ENCODE data around the gene SLC26A4. TPM values are rescaled to one million over a fixed set of nuclear protein-coding genes. Genes with fewer than 3 reads are reported as not detected.

The SLC26A4 gene
- total RNA-seq (0.26 and 0.50 TPM in 2 replicates), polyA plus RNA-seq (0.33 and 0.51 TPM in 2 replicates), polyA minus RNA-seq (ENCODE audit: low replicate concordance) (not detected in 2 replicates)
- 0.52 and 0.77 TPM in 2 replicates for polyA plus RNA-seq (2012)

- H3K4me1 ChIP-seq (ENCODE audit: control insufficient read depth, extremely low read depth, insufficient read depth, low read length) = peaks cover 11% of the 10 kb centered on the region
- peak within 1 kb of the TSS; percentile 96 for H3K4me2 ChIP-seq (ENCODE audit: extremely low read depth, insufficient read depth, low read length)
- H2AFZ ChIP-seq (ENCODE audit: low read length) = peak within 1 kb of the TSS; percentile 77
- no peaks in the 10 kb centered on the region for H3K36me3 ChIP-seq (ENCODE audit: control insufficient read depth, insufficient read depth, low read length)
- no peak for DNase-seq (ENCODE audit: low read depth in 2 of 2)
- peak within 1 kb of the TSS; percentile 1 for H3K9ac ChIP-seq (ENCODE audit: insufficient read depth, low read length)
- H3K27me3 ChIP-seq (ENCODE audit: control insufficient read depth, insufficient read depth, low read length) = peaks cover 3% of the 10 kb centered on the region
- no peaks in the 10 kb centered on the region for H4K20me1 ChIP-seq (ENCODE audit: control insufficient read depth, extremely low read depth, insufficient read depth, low read length)
- no peaks in the 10 kb centered on the region for H3K9me3 ChIP-seq (ENCODE audit: control insufficient read depth, insufficient read depth, low read depth, low read length)
- no peaks in the 10 kb centered on the region for H3K79me2 ChIP-seq (ENCODE audit: control insufficient read depth, insufficient read depth, low read length)
- peak within 1 kb of the TSS; percentile 52 to 64 (median 60) for H3K4me3 ChIP-seq (replicated peaks in 1 of 4; ENCODE audit: control extremely low read depth in 1 of 4, insufficient read depth in 1 of 4, low read depth in 3 of 4, low read length in 4 of 4)
- TF ChIP-seq CTCF (conservative IDR thresholded peaks at IDR 0.05 in 1 of 2, IDR thresholded peaks at IDR 0.05 in 1 of 2; ENCODE audit: low read depth in 1 of 2, low read length in 2 of 2) (no peak), EZH2 (IDR thresholded peaks at IDR 0.05; ENCODE audit: low read length, missing control alignments) (no peak)
- H3K27ac ChIP-seq (ENCODE audit: insufficient read depth, low read length) = no peak within 1 kb of the TSS
These were observed at the start of gene SLC26A4 for GRCh38 chr7:107660381-107661080. SLC26A4 (plus strand) TSS chr7:107660828; CDS start chr7:107661642, 814 bp downstream.

- Histone ChIP-seq H3K4me1 (ENCODE audit: control insufficient read depth, extremely low read depth, insufficient read depth, low read length) (no peaks in the 10 kb centered on the region), H3K9me3 (ENCODE audit: control insufficient read depth, insufficient read depth, low read depth, low read length) (no peaks in the 10 kb centered on the region), H4K20me1 (ENCODE audit: control insufficient read depth, extremely low read depth, insufficient read depth, low read length) (no peaks in the 10 kb centered on the region), H3K4me2 (ENCODE audit: extremely low read depth, insufficient read depth, low read length) (no peak overlapping the region), H3K27ac (ENCODE audit: insufficient read depth, low read length) (no peak overlapping the region), H2AFZ (ENCODE audit: low read length) (no peak overlapping the region), H3K36me3 (ENCODE audit: control insufficient read depth, insufficient read depth, low read length) (no peaks in the 10 kb centered on the region), H3K9ac (ENCODE audit: insufficient read depth, low read length) (no peak overlapping the region), H3K27me3 (ENCODE audit: control insufficient read depth, insufficient read depth, low read length) (no peaks in the 10 kb centered on the region), H3K4me3 (replicated peaks in 1 of 4; ENCODE audit: control extremely low read depth in 1 of 4, insufficient read depth in 1 of 4, low read depth in 3 of 4, low read length in 4 of 4) (no peak overlapping the region), H3K79me2 (ENCODE audit: control insufficient read depth, insufficient read depth, low read length) (no peaks in the 10 kb centered on the region)
- DNase-seq (ENCODE audit: low read depth in 2 of 2) = no peak
- TF ChIP-seq CTCF (conservative IDR thresholded peaks at IDR 0.05 in 1 of 2, IDR thresholded peaks at IDR 0.05 in 1 of 2; ENCODE audit: low read depth in 1 of 2, low read length in 2 of 2) (no peak), EZH2 (IDR thresholded peaks at IDR 0.05; ENCODE audit: low read length, missing control alignments) (no peak)
These were observed 47.2 kb upstream of the SLC26A4 start for GRCh38 chr7:107613439-107613838.

- H4K20me1 ChIP-seq (ENCODE audit: control insufficient read depth, extremely low read depth, insufficient read depth, low read length) = no peaks in the 10 kb centered on the region
- TF ChIP-seq EZH2 (IDR thresholded peaks at IDR 0.05; ENCODE audit: low read length, missing control alignments) = no peak
- H3K9ac ChIP-seq (ENCODE audit: insufficient read depth, low read length) = no peak overlapping the region
- peak; percentile 17 to 20 for DNase-seq (ENCODE audit: low read depth in 2 of 2)
- H3K4me3 ChIP-seq (replicated peaks in 1 of 4; ENCODE audit: control extremely low read depth in 1 of 4, insufficient read depth in 1 of 4, low read depth in 3 of 4, low read length in 4 of 4) = no peak overlapping the region
- H3K4me1 ChIP-seq (ENCODE audit: control insufficient read depth, extremely low read depth, insufficient read depth, low read length) = no peaks in the 10 kb centered on the region
- no peak overlapping the region for H3K27ac ChIP-seq (ENCODE audit: insufficient read depth, low read length)
- no peaks in the 10 kb centered on the region for H3K79me2 ChIP-seq (ENCODE audit: control insufficient read depth, insufficient read depth, low read length)
- no peaks in the 10 kb centered on the region for H3K27me3 ChIP-seq (ENCODE audit: control insufficient read depth, insufficient read depth, low read length)
- H3K4me2 ChIP-seq (ENCODE audit: extremely low read depth, insufficient read depth, low read length) = no peak overlapping the region
- H3K9me3 ChIP-seq (ENCODE audit: control insufficient read depth, insufficient read depth, low read depth, low read length) = no peaks in the 10 kb centered on the region
- H3K36me3 ChIP-seq (ENCODE audit: control insufficient read depth, insufficient read depth, low read length) = no peaks in the 10 kb centered on the region
- no peak overlapping the region for H2AFZ ChIP-seq (ENCODE audit: low read length)
These were observed 46.7 kb upstream of the SLC26A4 start for GRCh38 chr7:107613948-107614347.

Measured in fibroblast of lung (primary cell).